SK-MEL-5 (cell line): Measurements from ENCODE around the gene ZNF37A. TPM values are rescaled to one million over a fixed set of nuclear protein-coding genes. Genes with fewer than 3 reads are reported as not detected.
"Not testable (repeated sequence)": the region's sequence is repeated elsewhere in the genome, so short reads cannot be mapped to it uniquely, and the experiment has no call there.

Experiments used
- DNase-seq: peaks from one replicate; pipeline ENCODE4 v3.0.0-alpha.2; 2016; ENCODE audit warnings: low read depth, low spot score
- in situ Hi-C: cut with HindIII; loops from 2 replicates; pipeline ENCODE4 v1.10.0; 2016; ENCODE audit warnings: low sequenced_read_pairs, high pct_unique_total_duplicates, low pct_unique_long_range_greater_than_20kb
- polyA plus RNA-seq, 2 experiments: library from polyadenylated mRNA; depleted of rRNA; stranded (reverse); fragments of >200 nt; gene quantifications; 2 replicates each; pipeline ENCODE4 v1.2.3, GENCODE V29; 2015
- total RNA-seq: library from RNA; depleted of rRNA; stranded (reverse); fragments of >200 nt; shearing (Covaris generic); gene quantifications from 2 replicates; pipeline ENCODE4 v1.2.3, GENCODE V29; 2014; rRNA removed

The ZNF37A gene
- total RNA-seq, result 3.8 and 6.0 TPM in 2 replicates
- polyA plus RNA-seq (2015; cell fraction: cytosol; rRNA removed), result 6.6 and 10.0 TPM in 2 replicates
- 5.8 and 12.2 TPM in 2 replicates for polyA plus RNA-seq (2015; cell fraction: nucleus; rRNA removed)

GRCh38 chr10:38094158-38094926, at the start of gene ZNF37A:
Gene ZNF37A, plus strand, starts transcription at chr10:38094337. Its CDS starts 2,281 bp downstream, at chr10:38096618.
- DNase-seq, result peak; percentile 93
- in situ Hi-C loops, result no loop called here

- in situ Hi-C loops, result no loop called here
- no peak for DNase-seq
Measured at GRCh38 chr10:38045129-38045528, 49.0 kb upstream of the ZNF37A start.

DNA sequence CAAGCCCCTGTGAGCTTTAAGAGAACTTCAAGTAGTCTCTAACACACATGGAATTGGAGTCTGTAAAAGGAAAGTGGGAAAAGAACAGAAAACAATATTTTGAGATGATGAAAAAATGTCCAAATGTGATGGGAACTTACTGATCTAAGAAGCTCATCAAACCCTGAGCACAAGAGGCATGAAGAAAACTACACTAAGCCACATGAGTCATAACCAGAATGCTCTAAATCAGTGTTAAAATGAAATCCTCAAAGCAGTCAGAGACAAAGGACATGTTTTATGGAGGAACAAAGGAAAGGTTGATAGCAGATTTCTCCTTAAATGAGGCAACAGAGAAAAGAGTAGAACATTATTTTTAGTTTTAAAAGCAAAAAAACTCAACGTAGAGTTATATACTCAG, 46.5 kb upstream of the ZNF37A start:
- in situ Hi-C loops, result no loop called here
- DNase-seq, result no peak

DNA sequence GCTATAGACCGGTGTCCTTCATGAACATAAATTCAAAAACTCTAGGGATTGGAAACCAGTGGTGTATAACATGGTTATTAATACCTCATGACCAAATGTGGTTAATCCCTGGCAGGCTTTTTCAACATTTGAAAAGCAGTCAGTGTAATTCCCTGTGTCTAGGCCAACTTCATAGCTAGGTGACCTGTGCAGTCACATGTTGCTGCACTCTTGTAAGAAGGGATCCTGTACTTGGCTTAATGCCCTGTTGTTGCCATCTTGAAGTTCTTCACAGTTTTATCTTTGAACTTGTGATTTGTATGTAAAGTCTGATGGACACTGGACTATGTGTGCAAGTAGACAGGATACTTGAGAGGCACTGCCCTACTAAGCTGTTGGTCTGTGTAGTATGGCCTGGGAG, 43.9 kb upstream of the ZNF37A start:
- in situ Hi-C loops, result no loop called here
- DNase-seq, result no peak

DNA sequence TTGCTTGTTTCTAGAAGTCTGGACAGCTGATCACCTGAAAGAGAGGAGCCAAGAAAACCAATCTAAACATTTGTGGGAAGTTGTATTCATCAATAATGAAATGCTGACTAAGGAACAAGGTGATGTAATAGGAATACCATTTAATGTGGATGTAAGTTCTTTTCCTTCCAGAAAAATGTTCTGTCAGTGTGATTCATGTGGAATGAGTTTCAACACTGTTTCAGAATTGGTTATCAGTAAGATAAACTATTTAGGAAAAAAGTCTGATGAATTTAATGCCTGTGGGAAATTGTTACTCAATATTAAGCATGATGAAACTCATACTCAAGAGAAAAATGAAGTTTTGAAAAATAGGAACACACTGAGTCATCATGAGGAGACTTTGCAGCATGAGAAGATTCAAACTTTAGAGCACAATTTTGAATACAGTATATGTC, 39.8 kb upstream of the ZNF37A start:
- no peak for DNase-seq
- in situ Hi-C loops, result no loop called here

DNA sequence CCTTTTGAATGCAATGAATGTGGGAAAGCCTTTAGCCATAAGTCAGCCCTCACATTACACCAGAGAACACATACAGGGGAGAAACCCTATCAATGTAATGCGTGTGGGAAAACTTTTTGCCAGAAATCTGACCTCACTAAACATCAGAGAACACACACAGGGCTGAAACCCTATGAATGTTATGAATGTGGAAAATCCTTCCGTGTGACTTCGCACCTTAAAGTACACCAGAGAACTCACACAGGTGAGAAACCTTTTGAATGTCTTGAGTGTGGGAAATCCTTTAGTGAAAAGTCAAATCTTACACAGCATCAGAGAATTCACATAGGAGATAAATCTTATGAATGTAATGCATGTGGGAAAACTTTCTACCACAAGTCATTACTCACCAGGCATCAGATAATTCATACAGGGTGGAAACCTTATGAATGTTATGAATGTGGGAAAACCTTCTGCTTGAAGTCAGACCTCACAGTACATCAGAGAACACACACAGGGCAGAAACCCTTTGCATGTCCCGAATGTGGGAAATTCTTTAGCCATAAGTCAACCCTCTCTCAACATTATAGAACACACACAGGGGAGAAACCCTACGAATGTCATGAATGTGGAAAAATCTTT, 38.8 kb upstream of the ZNF37A start:
- DNase-seq, in situ Hi-C loops: not testable (repeated sequence)

DNA sequence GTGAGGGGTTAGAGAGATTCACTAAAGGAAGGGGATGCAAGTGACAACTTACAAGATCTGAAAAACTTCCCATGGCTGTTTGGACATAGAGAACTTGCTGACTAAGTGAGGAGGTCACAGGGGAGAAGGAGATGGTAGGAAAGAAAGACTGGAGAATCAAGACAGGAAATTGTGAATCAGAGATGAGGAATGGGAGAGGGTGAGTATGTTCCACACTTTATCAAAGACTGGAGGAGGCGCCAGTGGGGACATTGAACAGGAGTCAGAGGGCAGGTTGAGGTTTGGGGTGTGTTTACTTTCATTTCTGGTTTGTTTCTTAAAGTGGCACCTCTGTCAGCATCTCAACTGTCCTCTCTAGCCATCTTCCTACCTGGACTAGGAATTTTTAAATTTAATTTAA, 24.5 kb upstream of the ZNF37A start:
- DNase-seq, in situ Hi-C loops: not testable (repeated sequence)

- in situ Hi-C loops, result no loop called here
- no peak for DNase-seq
Measured at GRCh38 chr10:38070501-38070900, 23.6 kb upstream of the ZNF37A start.

- in situ Hi-C loops, result no loop called here
- no peak for DNase-seq
Measured at GRCh38 chr10:38072552-38072951, 21.6 kb upstream of the ZNF37A start.

DNA sequence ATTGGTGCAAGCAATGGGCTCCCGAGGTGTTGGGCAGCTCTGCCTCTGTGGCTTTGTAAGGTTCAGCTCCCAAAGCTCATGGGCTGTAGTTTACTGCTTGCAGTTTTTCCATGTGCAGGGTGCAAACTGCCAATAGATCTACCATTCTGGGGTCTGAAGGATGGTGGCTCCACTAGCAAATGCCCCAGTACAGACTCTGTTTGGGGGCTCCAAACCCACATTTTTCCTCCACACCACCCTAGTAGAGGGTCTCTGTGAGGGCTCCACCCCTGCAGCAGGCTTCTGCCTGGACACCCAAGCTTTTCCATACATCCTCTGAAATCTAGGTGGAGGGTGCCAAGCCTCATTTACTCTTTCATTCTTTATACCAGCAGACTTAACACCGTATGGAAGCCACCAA, 17.4 kb upstream of the ZNF37A start:
- DNase-seq, result no peak
- in situ Hi-C loops, result no loop called here

GRCh38 chr10:38093318-38093717, 819 bp upstream of the ZNF37A start:
- in situ Hi-C loops, DNase-seq: not testable (repeated sequence)

DNA sequence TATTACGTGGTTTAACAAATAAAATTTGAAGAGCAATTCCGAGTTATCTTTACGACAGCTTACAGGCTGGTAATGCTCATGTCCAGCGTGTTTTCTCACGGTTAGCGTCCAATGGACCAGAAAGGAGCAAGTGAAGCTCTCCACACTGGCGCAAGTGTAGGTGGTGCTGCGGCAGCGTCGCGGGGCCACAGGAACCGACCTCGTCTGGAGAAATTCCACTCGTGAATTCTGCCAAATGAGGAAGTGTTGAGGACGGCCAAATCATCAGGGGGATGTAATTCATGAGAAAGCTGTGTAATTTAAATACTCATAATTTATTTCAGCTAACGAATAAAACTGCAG, 350 bp upstream of the ZNF37A start:
- in situ Hi-C loops, result no loop called here
- no peak for DNase-seq

DNA sequence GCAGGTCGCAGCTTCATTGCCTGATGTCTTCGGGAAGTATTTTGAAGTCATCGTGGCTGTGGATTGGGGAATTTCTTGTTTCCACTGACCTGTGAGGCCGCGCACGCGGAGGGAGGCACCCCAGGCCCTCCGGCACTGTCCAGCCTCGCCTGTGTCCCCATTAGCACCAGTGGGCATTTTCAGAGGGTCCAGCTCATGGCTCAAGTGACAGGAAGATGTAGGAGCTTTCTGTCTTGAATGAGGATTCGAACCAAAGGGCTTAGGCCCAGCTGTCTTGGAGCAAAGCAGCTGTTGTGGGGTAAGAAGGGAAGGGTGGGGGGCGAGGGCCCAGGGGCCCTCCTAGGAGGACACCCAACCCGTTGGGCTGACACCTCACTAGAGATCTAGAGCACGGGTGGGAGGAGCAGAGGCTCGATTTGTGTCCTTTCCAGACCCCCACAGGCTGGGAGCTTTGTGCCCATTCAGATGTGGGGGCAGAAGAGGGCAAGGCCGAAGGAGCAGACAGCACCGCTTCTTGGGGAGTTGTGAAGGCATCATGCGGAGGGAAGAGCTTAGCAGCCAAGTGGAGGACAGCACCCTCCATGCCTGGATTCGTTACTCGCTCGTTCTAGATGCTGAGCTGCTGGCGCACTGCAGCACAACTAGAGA, 914 bp downstream of the ZNF37A start:
- in situ Hi-C loops, result no loop called here
- DNase-seq, result no peak

GRCh38 chr10:38102880-38103279, 8.7 kb downstream of the ZNF37A start:
- in situ Hi-C loops, result no loop called here
- no peak for DNase-seq

- in situ Hi-C loops, result no loop called here
- no peak for DNase-seq
Measured at GRCh38 chr10:38103756-38104155, 9.6 kb downstream of the ZNF37A start.

DNA sequence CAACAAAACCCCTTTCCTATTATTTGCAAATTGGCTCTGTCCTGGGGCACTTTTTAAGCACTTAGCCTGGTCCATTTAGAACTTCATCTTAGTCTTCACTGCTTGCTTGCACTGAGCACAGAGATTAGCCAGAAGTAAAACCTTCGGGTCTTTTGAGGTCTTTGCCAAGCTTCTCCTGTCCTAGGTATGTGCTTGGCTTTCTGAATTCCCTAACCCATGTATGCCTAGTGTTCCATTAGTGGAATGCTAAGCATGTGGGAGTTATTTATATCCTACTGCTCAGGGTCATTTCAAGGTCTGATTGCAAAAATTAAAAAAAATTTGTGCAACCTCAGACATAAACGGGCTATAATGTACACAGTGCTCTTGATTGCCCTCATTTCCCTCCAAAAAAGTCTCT, 18.0 kb downstream of the ZNF37A start:
- DNase-seq, result no peak
- in situ Hi-C loops, result no loop called here

- DNase-seq, result no peak
- in situ Hi-C loops, result no loop called here
Measured at GRCh38 chr10:38118072-38118807, 24.1 kb downstream of the ZNF37A start.

- in situ Hi-C loops, result no loop called here
- DNase-seq, result no peak
Measured at GRCh38 chr10:38119038-38119437, 24.9 kb downstream of the ZNF37A start.
